Measurements from ENCODE around the gene C1QTNF6.

The C1QTNF6 gene

DNA sequence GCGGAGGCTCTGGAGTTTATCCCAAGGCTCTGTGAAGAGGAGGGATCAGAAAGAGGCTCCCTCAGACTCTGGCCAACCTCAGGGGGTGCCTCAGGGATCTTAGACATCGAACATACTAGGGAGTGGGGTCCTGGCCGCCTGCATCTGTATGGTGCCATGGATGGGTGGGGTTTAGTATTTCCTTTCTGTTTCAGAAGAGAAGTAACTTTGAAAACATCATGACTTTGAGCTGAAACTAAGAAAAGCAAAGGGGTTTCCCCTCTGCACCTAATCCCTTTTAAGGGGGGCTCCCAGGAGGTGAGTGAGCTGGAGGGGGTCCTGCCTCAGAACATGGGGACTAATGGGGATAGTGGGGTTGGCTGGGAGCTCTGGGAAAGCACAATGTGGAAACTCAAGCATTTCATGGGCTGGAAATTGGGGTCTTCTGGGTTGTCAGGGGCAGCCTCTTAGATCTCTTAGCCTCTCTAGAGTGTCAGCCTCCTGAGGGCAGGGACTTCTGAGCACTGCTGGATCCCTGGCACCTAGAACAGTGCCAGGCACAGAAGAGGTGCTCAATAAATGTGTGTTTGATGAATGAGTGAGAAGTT lies 36.0 kb upstream of the C1QTNF6 start:
- DNase-seq, result no peak

DNA sequence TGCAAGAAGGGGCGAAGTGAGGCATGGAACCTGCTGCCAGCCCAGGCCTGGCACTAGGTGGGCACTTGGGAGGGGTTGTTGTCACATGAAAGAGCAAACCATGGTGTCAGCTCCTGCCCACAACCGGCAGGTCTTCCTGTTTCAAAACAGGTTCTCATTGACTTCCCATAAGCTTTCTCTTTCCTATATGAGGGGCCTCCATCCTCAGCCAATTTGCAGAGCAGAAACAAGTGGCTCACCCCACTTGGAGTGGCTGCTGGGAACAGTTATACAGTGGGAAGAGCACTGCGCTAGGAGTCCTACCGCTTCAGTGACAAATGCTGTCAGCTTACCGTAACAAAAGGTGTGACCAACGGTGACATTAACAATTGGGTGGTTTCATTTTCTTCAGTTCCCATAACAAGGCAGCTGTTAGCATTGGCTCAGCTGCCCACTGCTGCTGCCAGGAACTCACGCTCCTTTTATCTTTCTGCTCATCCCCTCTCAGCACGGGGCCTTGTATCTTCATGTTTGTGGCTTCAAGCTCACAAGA lies 34.5 kb upstream of the C1QTNF6 start:
- DNase-seq, result no peak

GRCh38 chr22:37221424-37222333 lies 33.6 kb upstream of the C1QTNF6 start:
- DNase-seq, result no peak

- no peak for DNase-seq
Observed at GRCh38 chr22:37220543-37220981, 32.5 kb upstream of the C1QTNF6 start.

DNA sequence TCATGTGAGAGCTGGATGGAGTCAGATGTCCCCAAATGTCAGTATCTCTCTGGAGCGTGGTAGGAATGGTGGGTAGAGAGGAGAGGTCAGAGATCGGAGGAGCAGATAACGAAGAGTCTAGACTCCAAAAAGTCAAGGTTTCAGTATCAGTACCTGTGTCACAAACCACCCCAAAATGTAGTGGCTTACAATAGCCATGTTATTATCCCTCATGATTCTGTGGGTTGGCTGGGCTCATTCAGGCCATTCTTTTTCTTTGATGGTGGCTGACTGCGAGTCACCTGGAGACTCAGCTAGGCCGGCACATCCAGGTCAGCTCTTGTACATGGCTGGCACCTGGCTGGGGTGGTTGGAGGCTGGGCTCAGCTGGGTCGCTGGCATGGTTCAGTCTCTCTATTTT lies 31.5 kb upstream of the C1QTNF6 start:
- DNase-seq, result no peak

- DNase-seq, result no peak
Observed at GRCh38 chr22:37218771-37219411, 30.8 kb upstream of the C1QTNF6 start.

DNA sequence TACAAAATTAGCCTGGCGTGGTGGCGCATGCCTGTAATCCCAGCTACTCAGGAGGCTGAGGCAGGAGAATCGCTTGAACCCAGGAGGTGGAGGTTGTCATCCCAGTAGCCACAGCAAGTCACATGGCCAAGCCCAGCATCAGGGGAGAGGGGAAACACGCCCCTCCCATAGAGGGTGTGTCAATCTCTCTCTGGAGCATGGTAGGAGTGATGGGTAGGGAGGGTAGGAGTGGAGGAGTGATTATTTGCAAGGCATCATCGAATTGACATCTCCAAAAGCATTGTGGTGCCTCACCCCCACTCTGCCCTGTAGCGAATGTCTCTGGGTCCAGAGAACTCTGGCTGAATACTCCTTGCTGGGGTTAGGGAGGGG lies 30.3 kb upstream of the C1QTNF6 start:
- no peak for DNase-seq

GRCh38 chr22:37215890-37216289 lies 27.8 kb upstream of the C1QTNF6 start:
- no peak for DNase-seq

DNA sequence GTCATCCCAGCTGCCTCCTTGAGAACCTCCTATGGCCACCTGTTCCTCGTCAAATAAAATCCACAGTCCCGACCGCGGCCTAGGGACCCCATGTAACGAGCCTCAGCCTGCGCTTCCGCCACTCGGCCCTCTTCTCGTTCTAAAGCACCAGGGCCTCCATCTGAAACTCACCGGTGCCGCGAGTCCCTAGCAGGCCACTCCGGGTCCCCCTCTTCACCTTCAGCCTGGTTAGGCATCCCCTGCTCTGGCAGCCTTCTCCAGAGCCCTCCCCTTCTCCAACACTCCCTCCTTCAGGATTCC lies 26.6 kb upstream of the C1QTNF6 start:
- no peak for DNase-seq

GRCh38 chr22:37213941-37214730 lies 26.1 kb upstream of the C1QTNF6 start:
- no peak for DNase-seq

GRCh38 chr22:37213218-37213855 lies 25.3 kb upstream of the C1QTNF6 start:
- no peak for DNase-seq

DNA sequence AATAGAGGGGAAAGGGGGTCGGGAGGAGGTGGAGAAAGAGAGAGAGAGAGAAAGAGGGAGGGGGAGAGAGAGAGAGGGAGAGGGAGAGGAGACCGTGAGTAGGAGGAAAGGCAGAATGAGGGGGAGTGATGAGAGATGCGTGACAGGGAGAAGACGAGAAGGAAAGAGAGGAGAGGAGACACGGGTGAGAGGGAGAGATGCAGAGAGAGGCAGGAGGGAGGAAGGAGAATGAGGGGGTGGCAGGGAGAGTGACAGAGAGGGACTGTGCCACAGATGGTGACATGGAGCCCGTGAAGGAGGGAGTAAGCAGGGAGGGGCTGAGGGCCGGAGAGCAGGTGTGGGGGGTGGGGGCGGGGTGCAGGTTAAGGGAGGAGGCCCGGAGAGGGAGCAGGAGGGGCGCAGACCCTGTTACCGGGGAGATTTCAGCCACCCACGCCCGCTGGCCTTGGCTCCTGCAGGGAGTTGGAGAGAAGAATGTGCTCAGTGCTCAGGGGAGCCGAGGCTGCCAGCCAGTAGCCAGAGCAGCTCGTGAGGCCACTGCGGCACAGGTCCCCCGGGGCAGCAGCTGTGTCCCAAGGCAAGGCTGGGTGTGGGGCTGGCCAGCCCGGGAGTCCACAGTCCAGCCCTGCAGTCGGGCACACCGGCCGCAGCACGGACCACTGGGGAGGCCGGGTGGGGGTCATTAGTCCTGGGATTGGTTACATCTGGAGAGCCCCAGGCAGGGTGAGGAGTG lies 24.3 kb upstream of the C1QTNF6 start, which contains the start of gene SSTR3:
TSS of gene SSTR3 (minus strand) at position 304 of the 733 bp plus-strand sequence. CDS start 4,674 bp downstream, outside the sequence.
- DNase-seq, result no peak

- DNase-seq, result no peak
Observed at GRCh38 chr22:37211866-37212173, 23.8 kb upstream of the C1QTNF6 start.

GRCh38 chr22:37211075-37211865 lies 23.2 kb upstream of the C1QTNF6 start:
- DNase-seq, result no peak

DNA sequence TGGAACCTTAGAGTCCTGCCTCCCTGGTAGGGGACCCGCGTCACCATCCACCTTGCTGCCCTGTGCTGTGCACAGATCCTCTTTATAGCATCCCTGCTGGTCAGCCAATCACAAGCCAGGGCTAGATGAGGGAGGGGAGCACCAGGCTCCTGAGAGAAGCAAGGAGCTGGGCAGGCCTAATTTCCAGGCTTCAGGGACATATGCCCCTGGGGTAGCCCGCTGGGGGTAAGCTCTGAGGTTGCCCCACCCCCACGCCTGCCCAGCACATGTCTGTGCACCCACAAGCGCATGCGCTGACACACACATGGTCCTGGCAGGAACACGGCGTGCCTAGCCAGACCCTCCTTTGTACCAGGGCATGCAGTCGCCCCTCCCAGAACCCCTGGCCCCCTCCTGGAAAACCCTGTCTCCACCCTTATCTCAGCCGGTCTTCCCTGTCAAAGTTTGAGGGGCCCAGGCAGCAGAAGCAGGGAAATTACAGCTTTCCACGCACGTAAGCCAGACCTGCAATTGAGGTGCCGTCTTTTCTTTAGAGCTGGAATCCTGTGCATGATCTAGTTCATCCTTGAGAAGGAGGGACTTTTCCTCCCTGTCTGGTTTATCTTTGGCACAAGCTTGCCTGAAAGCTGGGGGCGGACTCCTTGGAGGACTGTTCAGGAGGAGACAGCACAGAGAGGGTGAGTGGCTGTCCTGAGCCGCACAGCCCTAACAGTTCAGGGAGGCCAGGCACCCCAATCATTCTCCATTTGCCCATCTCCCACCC lies 22.2 kb upstream of the C1QTNF6 start:
- no peak for DNase-seq

DNA sequence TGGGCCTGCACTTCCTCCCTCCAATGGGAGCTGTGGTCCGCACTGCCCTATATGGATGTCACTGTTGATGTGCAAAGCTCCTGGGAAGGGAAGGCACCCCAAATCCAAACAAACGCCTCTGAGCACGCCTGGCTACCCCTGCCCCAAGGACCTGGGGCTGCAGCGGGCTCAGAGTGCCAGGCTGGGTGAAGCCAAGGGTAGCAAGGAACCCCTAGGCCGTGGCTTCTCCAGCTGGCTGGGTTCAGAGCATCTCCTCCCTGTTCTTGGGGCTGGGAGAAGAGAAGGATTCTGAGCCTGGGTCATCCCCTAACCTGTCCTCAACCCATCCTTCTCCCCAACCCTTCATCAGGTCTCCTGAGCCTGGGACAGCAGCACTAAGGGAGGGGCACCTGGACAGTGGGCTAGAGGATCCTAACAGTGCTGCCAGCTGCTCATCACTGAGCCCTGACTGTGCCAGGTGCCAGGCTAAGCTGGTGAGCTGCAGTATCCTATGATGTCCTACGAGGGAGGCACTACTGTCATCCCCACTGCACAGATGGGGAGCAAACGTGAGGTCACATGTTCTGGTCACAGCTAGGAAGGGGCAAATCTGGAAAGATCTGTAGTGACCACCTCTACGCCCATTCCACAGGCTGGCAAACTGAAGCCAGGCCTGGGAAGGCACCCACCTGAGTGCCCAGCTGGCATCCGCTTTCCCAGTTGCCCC lies 21.2 kb upstream of the C1QTNF6 start:
- DNase-seq, result no peak

DNA sequence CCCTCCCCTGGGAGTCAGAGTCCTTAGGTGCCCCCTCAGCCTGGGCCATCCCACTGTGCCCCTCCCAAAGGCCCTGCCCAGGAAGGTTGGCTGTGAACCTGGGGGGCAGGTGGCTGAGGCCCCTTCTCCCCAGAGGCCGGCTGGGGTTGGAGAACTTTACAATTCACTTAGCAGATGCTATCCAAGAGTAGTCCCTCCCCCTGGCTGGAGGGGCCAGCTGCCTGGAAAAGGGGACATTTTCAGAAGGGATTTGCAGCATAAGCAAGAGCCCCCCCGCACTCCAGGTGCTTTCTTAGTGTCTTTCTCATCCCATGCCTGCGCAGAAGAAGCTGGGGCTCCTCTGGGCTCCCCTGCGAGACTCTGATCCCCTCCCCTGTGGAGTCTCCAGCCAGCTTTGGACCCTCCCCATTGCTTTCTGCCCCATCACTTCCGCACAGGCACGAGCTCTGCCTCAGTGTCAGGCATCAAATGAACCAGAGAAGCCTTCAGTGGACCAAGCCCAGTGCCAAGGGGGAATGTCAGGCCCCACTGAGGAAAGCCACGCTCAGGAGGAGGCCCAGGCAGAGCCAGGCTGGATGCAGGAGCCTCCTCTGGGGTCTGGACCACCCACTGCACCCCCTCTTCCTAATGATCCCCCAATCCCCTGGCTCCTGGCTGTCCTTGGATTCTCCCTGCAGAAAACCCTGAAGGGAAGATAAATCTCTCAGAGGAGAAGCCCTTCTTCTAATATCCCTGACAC lies 20.5 kb upstream of the C1QTNF6 start:
- DNase-seq, result no peak

- no peak for DNase-seq
Observed at GRCh38 chr22:37207981-37208380, 19.9 kb upstream of the C1QTNF6 start.
